Measurements from ENCODE around the gene CLIP3. TPM values are rescaled to one million over a fixed set of nuclear protein-coding genes. Genes with fewer than 3 reads are reported as not detected.

CLIP3 gene
- total and polyA plus RNA-seq, 2 of the 13 experiments (the other 11 are each of a cell fraction or from before 2014, with no cell fraction given), result 0.15 to 1.2 TPM

DNA sequence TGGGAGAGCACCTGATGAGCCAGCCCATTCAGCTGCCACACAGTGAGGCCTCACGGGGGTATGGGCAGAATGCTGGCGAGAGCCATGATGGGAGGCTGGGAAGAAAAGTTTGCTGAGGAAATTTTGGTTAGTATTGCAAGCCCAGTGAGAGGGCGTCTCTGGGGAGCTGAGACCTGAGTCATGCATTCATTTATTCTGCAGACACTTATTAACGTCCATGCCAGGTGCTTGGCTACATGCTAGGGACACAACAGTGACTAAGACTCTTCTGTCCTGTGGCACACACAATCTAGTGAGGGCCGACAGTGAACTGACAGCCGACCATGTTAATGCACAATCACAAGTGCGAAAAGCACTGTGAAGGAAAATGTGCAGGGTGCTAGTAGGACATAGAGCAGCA lies 49.2 kb upstream of the CLIP3 start (continued):
- TF ChIP-seq, protein P1, sequence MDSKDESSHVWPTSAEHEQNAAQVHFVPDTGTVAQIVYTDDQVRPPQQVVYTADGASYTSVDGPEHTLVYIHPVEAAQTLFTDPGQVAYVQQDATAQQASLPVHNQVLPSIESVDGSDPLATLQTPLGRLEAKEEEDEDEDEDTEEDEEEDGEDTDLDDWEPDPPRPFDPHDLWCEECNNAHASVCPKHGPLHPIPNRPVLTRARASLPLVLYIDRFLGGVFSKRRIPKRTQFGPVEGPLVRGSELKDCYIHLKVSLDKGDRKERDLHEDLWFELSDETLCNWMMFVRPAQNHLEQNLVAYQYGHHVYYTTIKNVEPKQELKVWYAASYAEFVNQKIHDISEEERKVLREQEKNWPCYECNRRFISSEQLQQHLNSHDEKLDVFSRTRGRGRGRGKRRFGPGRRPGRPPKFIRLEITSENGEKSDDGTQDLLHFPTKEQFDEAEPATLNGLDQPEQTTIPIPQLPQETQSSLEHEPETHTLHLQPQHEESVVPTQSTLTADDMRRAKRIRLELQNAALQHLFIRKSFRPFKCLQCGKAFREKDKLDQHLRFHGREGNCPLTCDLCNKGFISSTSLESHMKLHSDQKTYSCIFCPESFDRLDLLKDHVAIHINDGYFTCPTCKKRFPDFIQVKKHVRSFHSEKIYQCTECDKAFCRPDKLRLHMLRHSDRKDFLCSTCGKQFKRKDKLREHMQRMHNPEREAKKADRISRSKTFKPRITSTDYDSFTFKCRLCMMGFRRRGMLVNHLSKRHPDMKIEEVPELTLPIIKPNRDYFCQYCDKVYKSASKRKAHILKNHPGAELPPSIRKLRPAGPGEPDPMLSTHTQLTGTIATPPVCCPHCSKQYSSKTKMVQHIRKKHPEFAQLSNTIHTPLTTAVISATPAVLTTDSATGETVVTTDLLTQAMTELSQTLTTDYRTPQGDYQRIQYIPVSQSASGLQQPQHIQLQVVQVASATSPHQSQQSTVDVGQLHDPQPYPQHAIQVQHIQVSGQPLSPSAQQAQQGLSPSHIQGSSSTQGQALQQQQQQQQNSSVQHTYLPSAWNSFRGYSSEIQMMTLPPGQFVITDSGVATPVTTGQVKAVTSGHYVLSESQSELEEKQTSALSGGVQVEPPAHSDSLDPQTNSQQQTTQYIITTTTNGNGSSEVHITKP (CRISPR knock-in tag; IDR thresholded peaks at IDR 0.05; ENCODE audit: low read depth), result no peak
- TF ChIP-seq KLF13 (CRISPR knock-in tag; IDR thresholded peaks at IDR 0.05), result no peak

- no peak for ATAC-seq
- no peak overlapping the region for H3K4me3 ChIP-seq (replicated peaks in 1 of 3; ENCODE audit: insufficient read depth in 1 of 3, low read depth in 2 of 3, low read length in 3 of 3)
- in situ Hi-C loops (cut with HindIII; ENCODE audit: extremely low pct_ligation_motif_present, low pct_unique_long_range_greater_than_20kb), result no loop called here
- WGBS (ENCODE audit: low lambda C conversion rate), result 98% methylated on average over 3 of the region's 3 CpGs
- no peaks in the 10 kb centered on the region for H3K79me2 ChIP-seq (ENCODE audit: insufficient read depth, low read length)
- H3K9ac ChIP-seq (ENCODE audit: insufficient read depth, low read depth, low read length), result no peak overlapping the region
- no peak overlapping the region for H3K27ac ChIP-seq (ENCODE audit: extremely low read length, insufficient read depth, low read length)
- H3K9me3 ChIP-seq (ENCODE audit: low read length), result no peaks in the 10 kb centered on the region
- H3K27me3 ChIP-seq (ENCODE audit: control insufficient read depth in 1 of 2, insufficient read depth in 2 of 2, low read length in 2 of 2), result no peaks in the 10 kb centered on the region
- no peak for FAIRE-seq
- H3K4me2 ChIP-seq (ENCODE audit: low read depth, low read length), result no peak overlapping the region
- intact Hi-C loops (cut with micrococcal nuclease; ENCODE audit: unreplicated experiment), result no loop called here
- no peak overlapping the region for H2AFZ ChIP-seq (ENCODE audit: low read length)
- BruUV-seq (replicated peaks), result no TSS peak
- no peaks in the 10 kb centered on the region for H4K20me1 ChIP-seq (ENCODE audit: insufficient read depth, low read length)
- ChIA-PET CTCF (ENCODE audit: low intra/inter-chr PET ratio, low total read pairs) (no interaction called here), POLR2A (no interaction called here)
- H3K4me1 ChIP-seq (ENCODE audit: insufficient read depth, low read length), result peaks cover 13% of the 10 kb centered on the region
- peaks cover 15 to 40% of the 10 kb centered on the region in 2 experiments for H3K36me3 ChIP-seq (replicated peaks in 1 of 2; ENCODE audit: control insufficient read depth in 1 of 2, insufficient read depth in 2 of 2, low read length in 2 of 2)
- TF ChIP-seq ZNF552 (CRISPR knock-in tag; IDR thresholded peaks at IDR 0.05; ENCODE audit: borderline replicate concordance), result no peak
- TF ChIP-seq BCL6 (CRISPR knock-in tag; IDR thresholded peaks at IDR 0.05), result no peak
- TF ChIP-seq ZNF615 (CRISPR knock-in tag; IDR thresholded peaks at IDR 0.05; ENCODE audit: borderline replicate concordance), result no peak
- DNase-seq (ENCODE audit: low spot score), result no peak
Observed at GRCh38 chr19:36081385-36081784, 48.7 kb upstream of the CLIP3 start.

Data from HepG2 (cell line).